ENCODE measurements around the gene TSSK6.

Gene TSSK6

GRCh38 chr19:19510432-19510831 lies 4.9 kb downstream of the TSSK6 start:
- TF ChIP-seq, protein P1, sequence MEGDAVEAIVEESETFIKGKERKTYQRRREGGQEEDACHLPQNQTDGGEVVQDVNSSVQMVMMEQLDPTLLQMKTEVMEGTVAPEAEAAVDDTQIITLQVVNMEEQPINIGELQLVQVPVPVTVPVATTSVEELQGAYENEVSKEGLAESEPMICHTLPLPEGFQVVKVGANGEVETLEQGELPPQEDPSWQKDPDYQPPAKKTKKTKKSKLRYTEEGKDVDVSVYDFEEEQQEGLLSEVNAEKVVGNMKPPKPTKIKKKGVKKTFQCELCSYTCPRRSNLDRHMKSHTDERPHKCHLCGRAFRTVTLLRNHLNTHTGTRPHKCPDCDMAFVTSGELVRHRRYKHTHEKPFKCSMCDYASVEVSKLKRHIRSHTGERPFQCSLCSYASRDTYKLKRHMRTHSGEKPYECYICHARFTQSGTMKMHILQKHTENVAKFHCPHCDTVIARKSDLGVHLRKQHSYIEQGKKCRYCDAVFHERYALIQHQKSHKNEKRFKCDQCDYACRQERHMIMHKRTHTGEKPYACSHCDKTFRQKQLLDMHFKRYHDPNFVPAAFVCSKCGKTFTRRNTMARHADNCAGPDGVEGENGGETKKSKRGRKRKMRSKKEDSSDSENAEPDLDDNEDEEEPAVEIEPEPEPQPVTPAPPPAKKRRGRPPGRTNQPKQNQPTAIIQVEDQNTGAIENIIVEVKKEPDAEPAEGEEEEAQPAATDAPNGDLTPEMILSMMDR (IDR thresholded peaks at IDR 0.05; ENCODE audit: insufficient read depth, low read length, poor library complexity, severe bottlenecking): no peak
- H3K36me3 ChIP-seq (ENCODE audit: control insufficient read depth, insufficient read depth, low read length): peaks cover 10% of the 10 kb centered on the region
- H3K27me3 ChIP-seq (replicated peaks; ENCODE audit: control insufficient read depth, insufficient read depth, low read length): no peaks in the 10 kb centered on the region
- H3K4me3 ChIP-seq (replicated peaks; ENCODE audit: low read depth, low read length): no peak overlapping the region
- peak; percentile 18 for DNase-seq (ENCODE audit: extremely low read depth, insufficient read length)

DNA sequence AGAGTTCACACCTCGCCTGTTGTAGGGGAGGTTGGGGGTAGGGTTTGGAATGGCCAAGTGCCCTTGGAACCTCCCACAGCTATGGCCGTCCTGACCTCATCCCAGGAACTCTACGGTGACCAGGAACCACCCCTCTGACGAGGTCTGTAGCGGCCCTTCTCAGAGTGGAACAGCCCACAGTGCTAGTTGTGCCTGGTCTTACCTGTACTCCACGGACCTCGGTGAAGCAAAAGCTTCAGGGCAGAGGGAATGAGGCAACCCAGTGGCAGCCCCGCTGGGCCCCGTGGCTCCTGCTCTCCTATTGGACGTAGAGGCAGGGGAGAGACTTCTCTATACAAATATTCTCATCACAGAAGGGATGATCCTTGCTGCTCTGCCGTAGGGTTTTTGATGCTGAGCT lies 7.1 kb downstream of the TSSK6 start:
- Histone ChIP-seq H3K4me3 (replicated peaks; ENCODE audit: low read depth, low read length) (no peak overlapping the region), H3K27me3 (replicated peaks; ENCODE audit: control insufficient read depth, insufficient read depth, low read length) (no peaks in the 10 kb centered on the region), H3K36me3 (ENCODE audit: control insufficient read depth, insufficient read depth, low read length) (peaks cover 23% of the 10 kb centered on the region)
- TF ChIP-seq, protein P1 (IDR thresholded peaks at IDR 0.05; ENCODE audit: insufficient read depth, low read length, poor library complexity, severe bottlenecking): no peak
- DNase-seq (ENCODE audit: extremely low read depth, insufficient read length): no peak

DNA sequence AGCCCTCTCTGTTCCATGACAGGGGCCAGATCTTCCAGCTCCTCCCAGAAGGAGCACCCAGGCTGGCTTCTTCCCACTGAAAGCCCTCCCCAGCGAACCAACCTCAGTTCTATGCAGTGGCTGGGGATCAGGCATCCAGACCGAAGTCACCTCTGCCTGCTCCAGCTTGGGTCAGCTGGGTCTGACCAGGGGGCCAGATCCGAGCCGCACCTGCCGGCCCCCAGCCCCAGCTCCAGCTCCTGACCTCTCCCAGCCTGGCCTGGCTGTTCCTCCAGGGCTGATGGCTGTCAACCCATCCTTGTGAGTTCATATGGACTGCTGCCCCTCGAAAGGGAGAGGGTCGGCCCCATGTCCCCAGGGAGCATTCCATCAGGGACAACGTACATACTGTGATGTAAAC lies 8.0 kb downstream of the TSSK6 start:
- DNase-seq (ENCODE audit: extremely low read depth, insufficient read length): no peak
- TF ChIP-seq, protein P1 (IDR thresholded peaks at IDR 0.05; ENCODE audit: insufficient read depth, low read length, poor library complexity, severe bottlenecking): no peak
- H3K27me3 ChIP-seq (replicated peaks; ENCODE audit: control insufficient read depth, insufficient read depth, low read length): no peaks in the 10 kb centered on the region
- peaks cover 26% of the 10 kb centered on the region for H3K36me3 ChIP-seq (ENCODE audit: control insufficient read depth, insufficient read depth, low read length)
- H3K4me3 ChIP-seq (replicated peaks; ENCODE audit: low read depth, low read length): no peak overlapping the region

- no peaks in the 10 kb centered on the region for H3K27me3 ChIP-seq (replicated peaks; ENCODE audit: control insufficient read depth, insufficient read depth, low read length)
- peaks cover 30% of the 10 kb centered on the region for H3K36me3 ChIP-seq (ENCODE audit: control insufficient read depth, insufficient read depth, low read length)
- H3K4me3 ChIP-seq (replicated peaks; ENCODE audit: low read depth, low read length): no peak overlapping the region
- no peak for DNase-seq (ENCODE audit: extremely low read depth, insufficient read length)
- TF ChIP-seq, protein P1 (IDR thresholded peaks at IDR 0.05; ENCODE audit: insufficient read depth, low read length, poor library complexity, severe bottlenecking): no peak
These were observed 8.8 kb downstream of the TSSK6 start for GRCh38 chr19:19506592-19506991.

- DNase-seq (ENCODE audit: extremely low read depth, insufficient read length): no peak
- H3K36me3 ChIP-seq (ENCODE audit: control insufficient read depth, insufficient read depth, low read length): peaks cover 34% of the 10 kb centered on the region
- H3K27me3 ChIP-seq (replicated peaks; ENCODE audit: control insufficient read depth, insufficient read depth, low read length): no peaks in the 10 kb centered on the region
- H3K4me3 ChIP-seq (replicated peaks; ENCODE audit: low read depth, low read length): no peak overlapping the region
- TF ChIP-seq, protein P1 (IDR thresholded peaks at IDR 0.05; ENCODE audit: insufficient read depth, low read length, poor library complexity, severe bottlenecking): no peak
These were observed 9.6 kb downstream of the TSSK6 start for GRCh38 chr19:19505669-19506326.
